ENCODE measurements around the gene PKIG. TPM values are rescaled to one million over a fixed set of nuclear protein-coding genes. Genes with fewer than 3 reads are reported as not detected.

PKIG gene
- polyA plus RNA-seq, 3 donors: 0.67 to 1.4 (median 0.84) TPM

GRCh38 chr20:44541992-44542391 is 40.4 kb upstream of the PKIG start:
- Histone ChIP-seq H3K9ac (ENCODE audit: insufficient read depth, low read length, poor library complexity, severe bottlenecking) (no peak overlapping the region), H3K4me3 (replicated peaks in 1 of 3; ENCODE audit: low read depth in 2 of 3, low read length in 3 of 3) (no peak overlapping the region), H3K27me3 (ENCODE audit: control insufficient read depth in 2 of 2, insufficient read depth in 2 of 2, low read length in 2 of 2) (no peaks in the 10 kb centered on the region), H3K79me2 (ENCODE audit: insufficient read depth, low read length) (no peaks in the 10 kb centered on the region), H2AFZ (ENCODE audit: insufficient read depth, low read depth, low read length, poor library complexity, severe bottlenecking) (no peak overlapping the region), H3K36me3 (replicated peaks in 1 of 2; ENCODE audit: control insufficient read depth in 1 of 2, insufficient read depth in 2 of 2, low read length in 2 of 2) (no peaks in the 10 kb centered on the region), H3K9me3 (replicated peaks in 1 of 2; ENCODE audit: control insufficient read depth in 1 of 2, insufficient read depth in 1 of 2, low read length in 2 of 2) (no peaks in the 10 kb centered on the region), H3K4me1 (ENCODE audit: control insufficient read depth in 1 of 2, insufficient read depth in 2 of 2, low read length in 2 of 2) (no peaks in the 10 kb centered on the region), H3K4me2 (replicated peaks; ENCODE audit: extremely low read depth, low read length, poor library complexity, severe bottlenecking) (no peak overlapping the region), H3K27ac (ENCODE audit: low read depth in 1 of 2, low read length in 2 of 2) (no peak overlapping the region), H4K20me1 (ENCODE audit: insufficient read depth, low read length) (no peaks in the 10 kb centered on the region)
- WGBS (ENCODE audit: insufficient coverage): 60% methylated on average over 1 of the region's 4 CpGs
- DNase-seq: no peak
- H3K27ac Mint-ChIP-seq: no peak overlapping the region
- no peaks in the 10 kb centered on the region for H3K27me3 Mint-ChIP-seq (ENCODE audit: low read depth in 3 of 3)
- H3K4me1 Mint-ChIP-seq: peaks cover 10% of the 10 kb centered on the region
- no peaks in the 10 kb centered on the region for H3K9me3 Mint-ChIP-seq
- H3K4me3 Mint-ChIP-seq: no peak overlapping the region
- TF ChIP-seq CTCF (IDR thresholded peaks at IDR 0.05): no peak
- H3K36me3 Mint-ChIP-seq: no peaks in the 10 kb centered on the region
- intact Hi-C loops (cut with micrococcal nuclease): loop anchor here in 1 of 2 donors (10.0 kb wide), 1 partner anchor 53 kb away; no protein-coding TSS in a partner anchor

- no peak overlapping the region for H3K4me2 ChIP-seq (replicated peaks; ENCODE audit: extremely low read depth, low read length, poor library complexity, severe bottlenecking)
- no peaks in the 10 kb centered on the region for H3K79me2 ChIP-seq (ENCODE audit: insufficient read depth, low read length)
- no peak for DNase-seq
- no peak for TF ChIP-seq CTCF (IDR thresholded peaks at IDR 0.05)
- no peaks in the 10 kb centered on the region for H3K36me3 Mint-ChIP-seq
- intact Hi-C loops (cut with micrococcal nuclease): loop anchor here in 1 of 2 donors (10.0 kb wide), 1 partner anchor 52 kb away; no protein-coding TSS in a partner anchor
- H3K27ac Mint-ChIP-seq: no peak overlapping the region
- 0% methylated on average over 1 of the region's 1 CpG for WGBS (ENCODE audit: insufficient coverage)
- no peak overlapping the region for H3K9ac ChIP-seq (ENCODE audit: insufficient read depth, low read length, poor library complexity, severe bottlenecking)
- no peaks in the 10 kb centered on the region for H3K9me3 ChIP-seq (replicated peaks in 1 of 2; ENCODE audit: control insufficient read depth in 1 of 2, insufficient read depth in 1 of 2, low read length in 2 of 2)
- no peaks in the 10 kb centered on the region for H3K4me1 ChIP-seq (ENCODE audit: control insufficient read depth in 1 of 2, insufficient read depth in 2 of 2, low read length in 2 of 2)
- no peak overlapping the region for H3K27ac ChIP-seq (ENCODE audit: low read depth in 1 of 2, low read length in 2 of 2)
- H3K36me3 ChIP-seq (replicated peaks in 1 of 2; ENCODE audit: control insufficient read depth in 1 of 2, insufficient read depth in 2 of 2, low read length in 2 of 2): no peaks in the 10 kb centered on the region
- H3K27me3 Mint-ChIP-seq (ENCODE audit: low read depth in 3 of 3): peaks cover 0 to 2% (median 0%) of the 10 kb centered on the region in 3 donors
- no peaks in the 10 kb centered on the region for H4K20me1 ChIP-seq (ENCODE audit: insufficient read depth, low read length)
- no peaks in the 10 kb centered on the region for H3K27me3 ChIP-seq (ENCODE audit: control insufficient read depth in 2 of 2, insufficient read depth in 2 of 2, low read length in 2 of 2)
- peaks cover 10% of the 10 kb centered on the region for H3K4me1 Mint-ChIP-seq
- H2AFZ ChIP-seq (ENCODE audit: insufficient read depth, low read depth, low read length, poor library complexity, severe bottlenecking): no peak overlapping the region
- H3K4me3 Mint-ChIP-seq: no peak overlapping the region
- H3K4me3 ChIP-seq (replicated peaks in 1 of 3; ENCODE audit: low read depth in 2 of 3, low read length in 3 of 3): no peak overlapping the region
- H3K9me3 Mint-ChIP-seq: no peaks in the 10 kb centered on the region
Measured at GRCh38 chr20:44542890-44543289, 39.5 kb upstream of the PKIG start.
